ENCODE data around the gene ASB8.
"Not testable (repeated sequence)": the region's sequence is repeated elsewhere in the genome, so short reads cannot be mapped to it uniquely, and the experiment has no call there.

DNA sequence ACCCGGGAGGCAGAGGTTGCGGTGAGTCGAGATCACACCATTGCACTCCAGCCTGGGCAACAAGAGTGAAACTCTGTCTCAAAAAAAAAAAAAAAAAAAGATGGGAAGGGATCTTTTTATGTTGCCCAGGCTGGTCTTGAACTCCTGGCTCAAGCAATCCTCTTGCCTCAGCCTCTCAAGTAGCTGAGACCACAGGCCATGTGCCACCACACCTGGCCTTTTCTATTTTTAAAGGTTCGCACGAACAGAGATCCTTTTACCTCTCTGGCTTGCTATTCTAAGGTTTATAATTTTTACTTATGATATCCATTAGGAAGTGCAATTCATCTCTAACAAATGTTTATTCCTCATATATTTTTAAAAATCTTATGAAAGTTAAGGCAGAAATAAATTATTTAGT, 31.8 kb downstream of the ASB8 start:
- TF ChIP-seq, protein P1, sequence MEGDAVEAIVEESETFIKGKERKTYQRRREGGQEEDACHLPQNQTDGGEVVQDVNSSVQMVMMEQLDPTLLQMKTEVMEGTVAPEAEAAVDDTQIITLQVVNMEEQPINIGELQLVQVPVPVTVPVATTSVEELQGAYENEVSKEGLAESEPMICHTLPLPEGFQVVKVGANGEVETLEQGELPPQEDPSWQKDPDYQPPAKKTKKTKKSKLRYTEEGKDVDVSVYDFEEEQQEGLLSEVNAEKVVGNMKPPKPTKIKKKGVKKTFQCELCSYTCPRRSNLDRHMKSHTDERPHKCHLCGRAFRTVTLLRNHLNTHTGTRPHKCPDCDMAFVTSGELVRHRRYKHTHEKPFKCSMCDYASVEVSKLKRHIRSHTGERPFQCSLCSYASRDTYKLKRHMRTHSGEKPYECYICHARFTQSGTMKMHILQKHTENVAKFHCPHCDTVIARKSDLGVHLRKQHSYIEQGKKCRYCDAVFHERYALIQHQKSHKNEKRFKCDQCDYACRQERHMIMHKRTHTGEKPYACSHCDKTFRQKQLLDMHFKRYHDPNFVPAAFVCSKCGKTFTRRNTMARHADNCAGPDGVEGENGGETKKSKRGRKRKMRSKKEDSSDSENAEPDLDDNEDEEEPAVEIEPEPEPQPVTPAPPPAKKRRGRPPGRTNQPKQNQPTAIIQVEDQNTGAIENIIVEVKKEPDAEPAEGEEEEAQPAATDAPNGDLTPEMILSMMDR (IDR thresholded peaks at IDR 0.05 in 4 of 5, conservative IDR thresholded peaks at IDR 0.05 in 1 of 5) = not testable (repeated sequence)
- TF ChIP-seq POLR2A (IDR thresholded peaks at IDR 0.05) = not testable (repeated sequence)

All from gastrocnemius medialis (tissue), 4 donors.